GM19193 (cell line): Measurements from ENCODE around the gene RFPL3.

Source experiments
- POLR2A ChIP-seq: IDR thresholded peaks from 4 replicates; pipeline ENCODE4 v1.6.1; 2011; ENCODE audit not compliant: insufficient read depth, insufficient read length; ENCODE audit errors: extremely low read depth

The RFPL3 gene

GRCh38 chr22:32336771-32337424 lies 20.8 kb upstream of the RFPL3 start:
- TF ChIP-seq POLR2A, result no peak

- no peak for TF ChIP-seq POLR2A
These were observed 18.9 kb upstream of the RFPL3 start for GRCh38 chr22:32338757-32339156.

DNA sequence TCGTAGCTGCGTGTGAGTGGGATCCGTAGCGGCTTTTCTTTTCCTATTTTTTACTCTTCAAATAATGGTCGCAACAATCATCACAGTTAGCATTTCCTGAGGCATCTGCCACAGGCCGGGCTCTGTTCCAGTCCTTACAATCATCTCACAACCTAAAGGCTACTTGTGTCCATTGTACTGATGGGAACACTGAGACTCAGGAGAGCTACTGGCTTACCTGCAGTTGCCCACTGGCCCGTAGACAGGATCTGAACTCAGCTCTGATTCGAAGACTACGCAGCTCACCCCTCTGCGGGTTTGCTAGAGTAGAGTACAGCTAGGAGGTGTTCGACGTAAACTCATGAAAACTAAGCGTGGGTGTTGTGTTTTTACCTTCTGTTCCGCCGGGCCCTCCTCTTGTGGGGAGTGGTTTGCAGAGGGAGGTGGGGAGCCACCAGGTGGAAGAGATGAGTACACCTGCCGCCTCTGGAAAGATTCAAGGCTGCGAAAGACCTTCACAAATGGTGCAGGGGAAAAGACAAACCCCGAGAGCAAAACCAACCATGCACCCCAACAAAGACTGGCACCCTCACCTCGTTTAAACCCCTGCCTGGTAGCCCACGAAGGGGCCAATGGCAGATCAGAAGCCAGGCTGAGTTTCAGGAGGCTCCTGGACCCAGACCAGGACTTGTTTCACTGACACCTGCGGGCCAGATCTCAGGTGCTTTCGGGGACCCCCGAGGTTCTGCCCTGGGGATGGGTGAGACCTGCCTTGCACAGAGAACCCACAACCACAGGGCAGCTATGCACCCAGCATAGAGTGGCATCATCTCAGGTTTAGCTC lies 18.3 kb upstream of the RFPL3 start:
- TF ChIP-seq POLR2A, result no peak

- TF ChIP-seq POLR2A, result no peak
These were observed 17.3 kb upstream of the RFPL3 start for GRCh38 chr22:32340411-32340810.

GRCh38 chr22:32341122-32341740 lies 16.4 kb upstream of the RFPL3 start:
- TF ChIP-seq POLR2A, result no peak

DNA sequence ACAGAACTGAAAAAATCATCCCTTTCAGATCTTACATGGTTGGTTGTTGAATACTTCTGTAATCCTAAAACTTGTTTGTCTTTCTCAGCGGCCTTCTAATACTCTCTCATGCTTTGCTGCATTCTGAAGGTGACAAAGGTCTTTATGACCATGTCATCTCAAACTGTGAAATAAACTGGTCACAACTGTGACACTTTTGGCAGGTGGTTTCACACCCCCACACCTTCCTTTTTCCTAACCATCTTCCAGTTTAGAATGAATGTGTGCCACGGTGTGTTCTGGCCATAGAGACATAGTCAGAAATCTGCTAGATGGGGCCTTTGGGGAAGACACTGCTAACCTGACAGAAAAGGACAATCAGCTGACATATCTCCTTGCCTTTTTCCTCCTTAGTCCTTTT lies 14.7 kb upstream of the RFPL3 start:
- no peak for TF ChIP-seq POLR2A

- no peak for TF ChIP-seq POLR2A
These were observed 13.7 kb upstream of the RFPL3 start for GRCh38 chr22:32343941-32344340.

DNA sequence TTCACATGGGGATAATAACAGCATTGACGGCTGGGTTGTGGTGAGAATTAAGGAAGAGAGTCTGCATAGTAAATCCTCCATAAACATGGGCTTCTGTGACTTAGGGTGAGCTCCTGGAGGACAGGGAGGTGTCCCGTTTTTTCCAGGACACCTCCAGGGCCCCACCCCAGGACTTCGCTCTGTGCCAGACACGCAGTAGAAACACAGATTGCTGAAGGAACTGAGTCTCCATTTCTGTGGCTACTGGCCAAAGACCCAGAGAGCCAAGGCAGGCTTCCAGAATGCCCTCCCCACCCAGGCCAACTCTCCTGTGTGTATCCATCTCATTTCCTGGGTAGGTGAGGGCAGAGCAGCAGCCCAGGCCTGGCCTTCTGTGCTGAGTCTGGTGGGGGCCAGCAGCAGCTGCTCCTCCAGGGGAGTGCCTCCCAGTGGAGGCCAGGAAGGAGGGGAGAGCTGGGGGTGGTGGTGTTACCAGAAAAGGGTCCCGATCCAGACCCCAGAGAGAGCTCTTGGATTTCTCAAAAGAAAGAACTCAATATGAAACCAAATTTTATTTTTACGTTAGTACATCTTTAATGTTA lies 9.5 kb upstream of the RFPL3 start:
- TF ChIP-seq POLR2A, result no peak

GRCh38 chr22:32352681-32353080 lies 5.0 kb upstream of the RFPL3 start:
- no peak for TF ChIP-seq POLR2A

GRCh38 chr22:32353292-32353691 lies 4.4 kb upstream of the RFPL3 start:
- no peak for TF ChIP-seq POLR2A

GRCh38 chr22:32353840-32354239 lies 3.8 kb upstream of the RFPL3 start:
- no peak for TF ChIP-seq POLR2A

DNA sequence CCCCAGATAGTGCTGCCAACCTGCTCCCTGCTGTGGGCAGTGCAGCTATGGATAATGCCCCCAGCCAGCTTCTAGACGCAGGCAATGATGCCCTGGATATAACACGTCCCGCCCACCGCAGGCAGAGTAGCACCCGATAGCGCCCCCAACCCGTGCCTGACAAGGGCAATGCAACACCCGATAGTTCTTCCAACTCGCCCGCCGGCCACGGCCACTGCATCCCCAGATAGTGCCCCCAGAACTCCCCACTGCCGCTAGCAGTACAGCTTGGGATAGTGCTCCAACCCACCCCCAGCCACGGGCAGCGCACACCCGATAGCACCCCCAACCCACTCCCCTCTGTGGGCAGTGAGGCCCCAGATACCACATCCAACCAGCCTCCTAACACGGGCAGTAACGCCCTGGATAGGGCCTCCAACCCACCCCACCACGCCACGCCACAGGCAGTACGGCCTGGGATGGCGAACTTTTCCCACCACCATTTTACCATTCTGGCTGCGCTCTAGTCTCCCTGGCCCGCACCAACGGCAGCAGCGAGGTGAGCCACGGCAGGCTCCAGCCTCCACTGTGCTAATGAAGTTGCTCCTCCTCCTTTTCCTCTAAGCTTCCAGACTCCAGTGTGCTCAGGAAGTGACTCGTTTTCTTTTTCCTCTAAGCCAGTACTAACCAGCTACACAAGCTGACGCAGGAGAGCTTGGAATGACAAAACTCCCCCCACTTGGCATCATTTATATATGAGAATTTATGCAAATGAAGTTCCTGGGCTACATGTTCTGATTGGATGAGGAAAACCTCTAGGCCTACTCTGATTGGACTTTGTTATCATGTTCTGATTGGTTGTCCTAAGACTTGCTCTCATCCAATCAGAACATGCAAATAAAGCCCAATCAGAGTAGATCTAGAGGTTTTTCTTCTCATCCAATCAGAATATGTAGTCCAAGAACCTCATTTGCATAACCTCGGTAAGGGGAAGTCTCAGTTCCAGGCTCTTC lies 3.0 kb upstream of the RFPL3 start:
- TF ChIP-seq POLR2A, result no peak

- TF ChIP-seq POLR2A, result no peak
These were observed 1.9 kb upstream of the RFPL3 start for GRCh38 chr22:32355760-32356159.

DNA sequence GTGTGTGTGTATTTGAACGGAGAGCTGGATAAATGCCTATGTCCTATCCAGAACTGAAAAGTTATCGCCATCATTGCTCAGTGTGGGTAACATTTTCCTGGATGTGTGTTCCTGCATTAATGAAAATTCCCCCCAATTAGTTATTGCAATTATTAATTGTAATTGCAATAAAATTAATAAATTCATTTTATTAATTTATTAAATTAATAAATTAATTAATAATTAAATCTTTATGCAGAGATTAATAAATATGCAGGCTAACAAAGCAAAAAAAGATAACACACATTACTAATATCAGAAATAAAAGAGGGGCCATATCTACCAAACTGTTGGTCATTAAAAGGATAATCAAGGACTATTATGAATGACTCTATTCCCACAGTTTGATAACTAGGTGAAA lies 3.6 kb downstream of the RFPL3 start:
- no peak for TF ChIP-seq POLR2A
